HepG2 (cell line): ENCODE results near the gene PLSCR2. TPM values are rescaled to one million over a fixed set of nuclear protein-coding genes. Genes with fewer than 3 reads are reported as not detected.

Experiments
- ATAC-seq: fragments of 200-7000 bp; cut with Tn5 transposase; 3 replicates; pipeline ENCODE4 v1.9.1; 2020; ENCODE audit warnings: mild to moderate bottlenecking, moderate library complexity
- BruUV-seq: library from RNA; stranded (reverse); fragments of 400-500 nt; replicated peaks from 2 replicates; lab custom pipeline; 2021; lab: Mats Ljungman, UMichigan
- CTCF ChIA-PET: fragments of 300-600 bp; formaldehyde crosslinking; extraction: SDS; loops from one replicate; lab custom pipeline; 2021; ENCODE audit warnings: low total read pairs, inconsistent platforms, low intra/inter-chr PET ratio; lab: Yijun Ruan, JAX
- POLR2A ChIA-PET: fragments of 350-600 bp; sonication (Branson Sonifier 250); formaldehyde crosslinking; loops from one replicate; lab custom pipeline; 2020; ENCODE audit warnings: antibody characterized with exemption, inconsistent platforms; lab: Yijun Ruan, JAX
- DNase-seq: peaks from one replicate; pipeline ENCODE4 v3.0.0-alpha.2; 2015; ENCODE audit warnings: low spot score
- FAIRE-seq: peaks from 3 replicates; lab custom pipeline; 2011; peaks lifted over from hg19 to GRCh38; lab: Jason Lieb, UNC
- H2AFZ ChIP-seq: one replicate; pipeline ENCODE4 v1.6.1; 2011; ENCODE audit warnings: low read length, inconsistent platforms
- H3K27ac ChIP-seq: fragments of 300-600 bp; 3 replicates; pipeline ENCODE4 v1.8.0; 2011; ENCODE audit warnings: mixed run types, mild to moderate bottlenecking, mixed read lengths, low read length, inconsistent platforms; ENCODE audit not compliant: insufficient read depth; ENCODE audit errors: extremely low read length
- H3K27me3 ChIP-seq, 2 experiments: fragments of 200-600 bp in 1 of 2; 2 replicates in 1 of 2; 3 replicates in 1 of 2; pipeline versions ENCODE4 v1.6.0 to v1.8.0; 2011; ENCODE audit warnings: low read length in 2 of 2, mild to moderate bottlenecking in 2 of 2, moderate library complexity in 2 of 2, inconsistent platforms in 1 of 2; ENCODE audit not compliant: insufficient read depth in 2 of 2, control insufficient read depth in 1 of 2
- H3K36me3 ChIP-seq, 2 experiments: fragments of 200-600 bp in 1 of 2; replicated peaks in 1 of 2; 2 replicates in 1 of 2; 3 replicates in 1 of 2; pipeline versions ENCODE4 v1.5.1 to v1.8.0; 2011; ENCODE audit warnings: low read length in 2 of 2, inconsistent platforms in 1 of 2; ENCODE audit not compliant: insufficient read depth in 2 of 2, control insufficient read depth in 1 of 2
- H3K4me1 ChIP-seq: 2 replicates; pipeline ENCODE4 v1.5.1; 2012; ENCODE audit warnings: low read length, inconsistent platforms; ENCODE audit not compliant: insufficient read depth
- H3K4me2 ChIP-seq: 2 replicates; pipeline ENCODE4 v1.6.0; 2011; ENCODE audit warnings: low read depth, low read length, inconsistent platforms
- H3K4me3 ChIP-seq, 3 experiments: fragments of 200-600 bp in 1 of 3; sonication (generic), shearing (Covaris generic) in 1 of 3; replicated peaks in 1 of 3; 2 replicates each; pipeline ENCODE4 v1.5.1; 2011 to 2016; ENCODE audit warnings: low read length in 3 of 3, inconsistent platforms in 2 of 3, low read depth in 2 of 3, mild to moderate bottlenecking in 2 of 3, control low read depth in 1 of 3, mixed read lengths in 1 of 3; ENCODE audit not compliant: insufficient read depth in 1 of 3
- H3K79me2 ChIP-seq: one replicate; pipeline ENCODE4 v1.6.1; 2011; ENCODE audit warnings: low read length, inconsistent platforms; ENCODE audit not compliant: insufficient read depth
- H3K9ac ChIP-seq: 2 replicates; pipeline ENCODE4 v1.6.0; 2011; ENCODE audit warnings: mild to moderate bottlenecking, low read depth, low read length, inconsistent platforms; ENCODE audit not compliant: insufficient read depth
- H3K9me3 ChIP-seq: 2 replicates; pipeline ENCODE4 v1.5.1; 2012; ENCODE audit warnings: mild to moderate bottlenecking, low read length
- H4K20me1 ChIP-seq: 2 replicates; pipeline ENCODE4 v1.6.0; 2011; ENCODE audit warnings: inconsistent platforms, mild to moderate bottlenecking, low read length, moderate library complexity; ENCODE audit not compliant: insufficient read depth
- HMG20A ChIP-seq: IDR thresholded peaks from 2 replicates; pipeline ENCODE4 v1.6.1; 2016; ENCODE audit warnings: borderline replicate concordance
- MIER3 ChIP-seq: IDR thresholded peaks from 2 replicates; pipeline ENCODE4 v1.6.1; 2016; ENCODE audit warnings: missing compliant biosample characterization, borderline replicate concordance
- PCBP2 ChIP-seq: fragments of 200-400 bp; formaldehyde crosslinking; optimal IDR thresholded peaks from 2 replicates; pipeline ENCODE3; 2018; ENCODE audit warnings: low read length, low read depth; ENCODE audit not compliant: poor library complexity, severe bottlenecking
- REPIN1 ChIP-seq: sonication (generic); formaldehyde crosslinking; IDR thresholded peaks from 2 replicates; pipeline ENCODE4 v1.8.0; 2022; ENCODE audit warnings: missing genetic modification reagents, low read depth, mild to moderate bottlenecking, borderline replicate concordance
- RFX3 ChIP-seq: IDR thresholded peaks from 2 replicates; pipeline ENCODE4 v1.6.1; 2016; ENCODE audit warnings: missing biosample characterization, missing genetic modification reagents
- ZNF768 ChIP-seq: sonication (generic); formaldehyde crosslinking; IDR thresholded peaks from 2 replicates; pipeline ENCODE4 v1.4.0; 2020; ENCODE audit warnings: missing genetic modification reagents
- ZSCAN29 ChIP-seq: sonication (generic); formaldehyde crosslinking; conservative IDR thresholded peaks from 2 replicates; pipeline ENCODE4 v1.4.0; 2020; ENCODE audit warnings: mild to moderate bottlenecking, missing genetic modification reagents
- WGBS: methylation state at CpG from one replicate; pipeline ENCODE4 v1.1.6; 2017; ENCODE audit warnings: low lambda C conversion rate; 5-methylcytosine and 5-hydroxymethylcytosine counted together
- in situ Hi-C: cut with HindIII; loops from 2 replicates; pipeline ENCODE4 v1.10.0; 2017; ENCODE audit warnings: low pct_unique_long_range_greater_than_20kb; ENCODE audit not compliant: extremely low pct_ligation_motif_present
- intact Hi-C: fragments of 100-400 bp; cut with micrococcal nuclease; formaldehyde crosslinking; loops from one replicate; pipeline ENCODE4 v1.10.0; 2022; ENCODE audit not compliant: unreplicated experiment
- polyA plus RNA-seq, 8 experiments: library from polyadenylated mRNA; depleted of rRNA in 3 of 8; stranded (reverse) in 7 of 8; unstranded in 1 of 8; fragments of >200 nt; fragmentation: Illumina TruSeq in 4 of 8; extraction: Trizol in 4 of 8; gene quantifications; 2 replicates each; pipeline versions ENCODE4 v1.2.1 to v1.2.3, GENCODE V29; 2011 to 2016; ENCODE audit warnings: low read depth in 4 of 8, missing spikeins in 1 of 8, mixed read lengths in 1 of 8; ENCODE audit not compliant: insufficient read depth in 1 of 8
- total RNA-seq, 5 experiments: library from RNA; depleted of rRNA; stranded (reverse); fragments of >200 nt; fragmentation: Illumina TruSeq; extraction: Trizol; gene quantifications; 2 replicates each; pipeline ENCODE4 v1.2.3, GENCODE V29; 2016; ENCODE audit warnings: low read depth in 1 of 5
- TF ChIP-seq, protein P1 (sequence below): sonication (generic); formaldehyde crosslinking; IDR thresholded peaks from 2 replicates; pipeline ENCODE4 v1.8.0; 2022; ENCODE audit warnings: low read depth, missing genetic modification reagents

Gene PLSCR2
- total and polyA plus RNA-seq, 2 of the 13 experiments (the other 11 are each of a cell fraction or from before 2014, with no cell fraction given), result not detected

DNA sequence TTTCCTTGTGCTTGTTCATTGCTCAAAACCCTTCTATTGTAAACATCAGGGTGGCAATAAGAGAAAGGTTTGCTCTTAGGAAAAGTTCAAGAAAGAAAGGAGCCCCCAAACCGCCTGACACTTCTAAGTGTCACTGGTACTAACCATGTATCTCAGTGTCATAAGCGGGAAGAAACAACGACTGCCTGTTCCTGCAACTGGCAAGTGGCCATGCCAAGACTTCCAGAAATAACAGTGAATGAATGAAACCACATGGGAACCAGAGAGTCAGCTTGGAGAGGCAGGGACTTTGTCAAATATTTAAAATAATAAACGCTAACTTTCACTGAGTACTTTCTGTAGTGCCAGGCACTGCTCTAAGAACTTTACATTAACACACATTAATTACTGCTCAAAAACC lies 1.1 kb downstream of the PLSCR2 start:
- Histone ChIP-seq H3K9ac (no peak overlapping the region), H3K27me3 (no peaks in the 10 kb centered on the region), H3K9me3 (no peaks in the 10 kb centered on the region), H3K79me2 (no peaks in the 10 kb centered on the region), H4K20me1 (no peaks in the 10 kb centered on the region), H3K4me1 (no peaks in the 10 kb centered on the region), H2AFZ (no peak overlapping the region), H3K27ac (no peak overlapping the region), H3K4me3 (no peak overlapping the region), H3K36me3 (no peaks in the 10 kb centered on the region), H3K4me2 (no peak overlapping the region)
- DNase-seq, result no peak
- no peak for FAIRE-seq
- POLR2A ChIA-PET, result no interaction called here
- CTCF ChIA-PET, result no interaction called here
- intact Hi-C loops, result no loop called here
- TF ChIP-seq REPIN1 (no peak), ZSCAN29 (CRISPR knock-in tag) (no peak), RFX3 (CRISPR knock-in tag) (no peak), MIER3 (no peak), ZNF768 (CRISPR knock-in tag) (no peak)
- TF ChIP-seq, protein P1, sequence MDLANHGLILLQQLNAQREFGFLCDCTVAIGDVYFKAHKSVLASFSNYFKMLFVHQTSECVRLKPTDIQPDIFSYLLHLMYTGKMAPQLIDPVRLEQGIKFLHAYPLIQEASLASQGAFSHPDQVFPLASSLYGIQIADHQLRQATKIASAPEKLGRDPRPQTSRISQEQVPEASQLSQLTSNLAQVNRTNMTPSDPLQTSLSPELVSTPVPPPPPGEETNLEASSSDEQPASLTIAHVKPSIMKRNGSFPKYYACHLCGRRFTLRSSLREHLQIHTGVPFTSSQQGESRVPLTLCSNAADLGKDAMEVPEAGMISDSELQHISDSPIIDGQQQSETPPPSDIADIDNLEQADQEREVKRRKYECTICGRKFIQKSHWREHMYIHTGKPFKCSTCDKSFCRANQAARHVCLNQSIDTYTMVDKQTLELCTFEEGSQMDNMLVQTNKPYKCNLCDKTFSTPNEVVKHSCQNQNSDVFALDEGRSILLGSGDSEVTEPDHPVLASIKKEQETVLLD (CRISPR knock-in tag), result no peak
- 13% methylated on average over 4 of the region's 4 CpGs for WGBS
- BruUV-seq, result no TSS peak
- in situ Hi-C loops, result no loop called here
- ATAC-seq, result no peak

DNA sequence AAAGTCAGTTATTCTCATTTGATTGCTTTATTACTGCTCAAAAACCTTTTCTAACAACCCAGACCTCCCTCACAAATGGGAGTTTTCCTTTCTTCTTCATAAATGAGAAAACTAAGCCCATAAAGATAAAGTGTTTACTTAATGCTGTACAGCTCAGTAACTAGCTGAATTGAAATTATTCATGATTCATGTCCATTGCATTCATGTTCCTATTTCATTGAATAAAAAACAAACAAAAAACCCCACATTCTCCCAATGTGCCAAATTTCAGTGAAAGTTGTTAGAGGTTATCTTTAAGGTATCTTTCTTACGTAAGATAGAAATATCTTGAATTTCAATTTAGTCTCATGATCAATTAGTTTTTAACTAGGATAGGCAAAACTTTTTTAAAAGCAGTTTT lies 2.8 kb downstream of the PLSCR2 start:
- WGBS, result 47% methylated on average over 1 of the region's 1 CpG
- H3K27me3 ChIP-seq, result no peaks in the 10 kb centered on the region
- ATAC-seq (no peak), FAIRE-seq (no peak), DNase-seq (no peak)
- no peak overlapping the region for H3K4me2 ChIP-seq
- H3K9ac ChIP-seq, result no peak overlapping the region
- no peaks in the 10 kb centered on the region for H4K20me1 ChIP-seq
- H3K4me3 ChIP-seq, result no peak overlapping the region
- no peak overlapping the region for H2AFZ ChIP-seq
- ChIA-PET POLR2A (no interaction called here), CTCF (no interaction called here)
- no peaks in the 10 kb centered on the region for H3K79me2 ChIP-seq
- in situ Hi-C loops, result no loop called here
- no peaks in the 10 kb centered on the region for H3K36me3 ChIP-seq
- intact Hi-C loops, result no loop called here
- H3K27ac ChIP-seq, result no peak overlapping the region
- H3K4me1 ChIP-seq, result no peaks in the 10 kb centered on the region
- no peaks in the 10 kb centered on the region for H3K9me3 ChIP-seq
- TF ChIP-seq, protein P1 (CRISPR knock-in tag), result no peak
- TF ChIP-seq PCBP2, result no peak
- no peak for TF ChIP-seq HMG20A
- BruUV-seq, result no TSS peak
